Measurements from ENCODE around the gene MS4A10. TPM values are rescaled to one million over a fixed set of nuclear protein-coding genes. Genes with fewer than 3 reads are reported as not detected.

Gene MS4A10
- total RNA-seq, 1 donor from 2014 or later: not detected

DNA sequence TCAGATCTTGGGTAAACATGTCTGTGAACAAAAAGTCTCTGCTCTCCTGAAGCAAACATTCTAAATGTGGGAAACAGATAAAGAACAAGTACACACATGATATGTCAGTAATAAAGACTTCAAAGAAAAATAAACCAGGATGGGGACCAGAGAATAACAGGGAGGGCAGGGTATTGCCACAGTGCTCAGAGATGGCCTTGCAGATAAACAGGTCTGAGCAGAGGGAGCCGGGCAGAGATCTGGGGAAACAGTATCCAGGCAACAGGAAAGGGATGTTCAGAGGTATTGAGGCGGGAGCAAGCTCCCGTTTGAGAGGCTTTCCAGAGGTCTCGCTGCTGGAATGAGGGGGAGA lies 59.7 kb downstream of the MS4A10 start:
- no peaks in the 10 kb centered on the region for H3K27me3 ChIP-seq (ENCODE audit: control insufficient read depth, insufficient read depth, low read length)
- TF ChIP-seq, protein P1, sequence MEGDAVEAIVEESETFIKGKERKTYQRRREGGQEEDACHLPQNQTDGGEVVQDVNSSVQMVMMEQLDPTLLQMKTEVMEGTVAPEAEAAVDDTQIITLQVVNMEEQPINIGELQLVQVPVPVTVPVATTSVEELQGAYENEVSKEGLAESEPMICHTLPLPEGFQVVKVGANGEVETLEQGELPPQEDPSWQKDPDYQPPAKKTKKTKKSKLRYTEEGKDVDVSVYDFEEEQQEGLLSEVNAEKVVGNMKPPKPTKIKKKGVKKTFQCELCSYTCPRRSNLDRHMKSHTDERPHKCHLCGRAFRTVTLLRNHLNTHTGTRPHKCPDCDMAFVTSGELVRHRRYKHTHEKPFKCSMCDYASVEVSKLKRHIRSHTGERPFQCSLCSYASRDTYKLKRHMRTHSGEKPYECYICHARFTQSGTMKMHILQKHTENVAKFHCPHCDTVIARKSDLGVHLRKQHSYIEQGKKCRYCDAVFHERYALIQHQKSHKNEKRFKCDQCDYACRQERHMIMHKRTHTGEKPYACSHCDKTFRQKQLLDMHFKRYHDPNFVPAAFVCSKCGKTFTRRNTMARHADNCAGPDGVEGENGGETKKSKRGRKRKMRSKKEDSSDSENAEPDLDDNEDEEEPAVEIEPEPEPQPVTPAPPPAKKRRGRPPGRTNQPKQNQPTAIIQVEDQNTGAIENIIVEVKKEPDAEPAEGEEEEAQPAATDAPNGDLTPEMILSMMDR (IDR thresholded peaks at IDR 0.05; ENCODE audit: insufficient read depth, low read length, poor library complexity, severe bottlenecking): no peak
- no peak overlapping the region for H3K4me3 ChIP-seq (ENCODE audit: low read depth, low read length)

DNA sequence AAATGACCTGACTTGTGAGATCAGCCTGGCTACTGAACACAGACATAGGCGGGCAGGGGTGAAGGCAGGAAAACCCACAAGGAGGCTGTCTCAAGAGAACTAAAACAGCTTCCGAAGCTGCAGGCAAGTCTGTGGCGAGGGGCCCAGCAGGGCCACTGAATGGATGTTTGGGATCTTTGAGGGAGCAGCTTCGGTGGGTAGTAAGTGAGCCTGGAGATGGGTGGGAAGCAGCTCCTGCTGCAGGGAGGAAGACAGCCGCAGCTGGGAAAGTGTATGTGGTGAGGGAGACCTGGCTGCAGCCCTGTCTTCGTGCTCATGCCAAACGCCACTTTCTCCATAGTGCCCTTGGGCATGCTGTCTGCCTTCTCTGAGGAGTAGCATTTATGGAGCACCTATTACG lies 60.2 kb downstream of the MS4A10 start:
- DNase-seq (ENCODE audit: low read depth): no peak
- H3K27me3 ChIP-seq (ENCODE audit: control insufficient read depth, insufficient read depth, low read length): no peaks in the 10 kb centered on the region
- no peaks in the 10 kb centered on the region for H3K36me3 ChIP-seq (ENCODE audit: control insufficient read depth, insufficient read depth, low read length)
- TF ChIP-seq, protein P1 (IDR thresholded peaks at IDR 0.05; ENCODE audit: insufficient read depth, low read length, poor library complexity, severe bottlenecking): no peak
- no peak overlapping the region for H3K4me3 ChIP-seq (ENCODE audit: low read depth, low read length)

More for the DNA sequence above, 59.7 kb downstream of the MS4A10 start:
- no peak for DNase-seq (ENCODE audit: low read depth)
- no peaks in the 10 kb centered on the region for H3K36me3 ChIP-seq (ENCODE audit: control insufficient read depth, insufficient read depth, low read length)

DNA sequence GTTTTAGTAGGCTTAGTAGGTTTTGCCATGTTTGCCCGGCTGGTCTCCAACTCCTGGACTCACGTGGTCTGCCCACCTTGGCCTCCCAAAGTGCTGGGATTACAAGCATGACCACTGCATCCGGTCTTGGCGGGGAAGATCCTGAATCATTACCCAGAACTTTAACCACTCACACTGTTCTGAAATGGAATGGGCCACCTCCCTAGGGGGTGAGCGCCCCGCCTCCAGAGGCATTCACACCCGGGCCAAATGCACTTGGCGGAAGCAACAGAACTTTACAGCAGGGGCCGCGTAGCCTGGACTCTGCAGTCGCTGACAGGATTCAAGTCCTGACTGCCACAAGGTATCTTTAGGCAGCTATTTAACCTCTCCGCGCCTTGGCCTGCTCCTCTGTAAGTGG lies 62.1 kb downstream of the MS4A10 start:
- peaks cover 1% of the 10 kb centered on the region for H3K36me3 ChIP-seq (ENCODE audit: control insufficient read depth, insufficient read depth, low read length)
- DNase-seq (ENCODE audit: low read depth): no peak
- no peak overlapping the region for H3K4me3 ChIP-seq (ENCODE audit: low read depth, low read length)
- H3K27me3 ChIP-seq (ENCODE audit: control insufficient read depth, insufficient read depth, low read length): peaks cover 3% of the 10 kb centered on the region
- TF ChIP-seq, protein P1 (IDR thresholded peaks at IDR 0.05; ENCODE audit: insufficient read depth, low read length, poor library complexity, severe bottlenecking): no peak

DNA sequence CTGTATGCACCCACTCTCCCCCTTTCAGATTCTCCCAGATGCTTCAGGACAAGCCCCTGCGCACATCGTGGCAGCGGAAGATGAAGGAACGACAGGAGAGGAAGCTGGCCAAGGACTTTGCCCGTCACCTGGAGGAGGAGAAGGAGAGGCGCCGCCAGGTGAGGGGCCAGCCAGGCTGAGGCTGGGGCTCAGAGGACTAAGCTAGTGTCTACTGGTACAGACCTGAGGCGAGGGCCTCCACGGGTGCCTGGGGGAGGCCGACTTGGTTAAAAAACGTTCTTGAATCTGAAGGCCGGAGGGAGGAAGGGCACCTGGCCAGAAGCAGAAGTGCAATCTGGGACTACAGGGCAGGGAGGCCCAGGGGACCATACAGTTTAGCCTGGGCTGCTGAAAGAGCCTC lies 62.8 kb downstream of the MS4A10 start:
- peaks cover 1% of the 10 kb centered on the region for H3K36me3 ChIP-seq (ENCODE audit: control insufficient read depth, insufficient read depth, low read length)
- TF ChIP-seq, protein P1 (IDR thresholded peaks at IDR 0.05; ENCODE audit: insufficient read depth, low read length, poor library complexity, severe bottlenecking): no peak

DNA sequence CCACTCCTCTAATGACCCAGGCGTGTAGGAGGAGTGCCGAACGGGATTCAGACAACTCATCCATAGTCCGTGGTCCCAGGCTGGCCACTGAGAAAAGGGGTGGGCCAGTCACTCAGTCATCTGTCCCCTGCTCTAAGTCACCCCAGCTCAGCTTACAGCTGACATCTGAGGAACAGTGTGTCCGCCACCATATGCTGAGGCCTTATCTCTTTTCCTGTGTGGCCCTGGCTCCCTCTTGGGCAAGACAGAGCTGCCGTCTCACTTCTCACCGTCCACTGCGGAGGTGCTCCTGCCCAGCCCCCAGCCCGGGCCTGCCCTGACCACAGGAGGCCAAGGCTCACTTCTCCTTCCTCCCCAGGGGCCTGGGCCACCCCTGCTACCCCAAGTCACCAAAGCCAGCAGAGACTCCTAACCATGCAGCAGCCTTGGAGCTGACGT lies 63.6 kb downstream of the MS4A10 start:
- no peak for DNase-seq (ENCODE audit: low read depth)
- peaks cover 1% of the 10 kb centered on the region for H3K36me3 ChIP-seq (ENCODE audit: control insufficient read depth, insufficient read depth, low read length)
- H3K27me3 ChIP-seq (ENCODE audit: control insufficient read depth, insufficient read depth, low read length): peaks cover 13% of the 10 kb centered on the region
- no peak overlapping the region for H3K4me3 ChIP-seq (ENCODE audit: low read depth, low read length)
- TF ChIP-seq, protein P1 (IDR thresholded peaks at IDR 0.05; ENCODE audit: insufficient read depth, low read length, poor library complexity, severe bottlenecking): no peak

More for the DNA sequence above, 62.8 kb downstream of the MS4A10 start:
- no peak for DNase-seq (ENCODE audit: low read depth)
- no peak overlapping the region for H3K4me3 ChIP-seq (ENCODE audit: low read depth, low read length)
- H3K27me3 ChIP-seq (ENCODE audit: control insufficient read depth, insufficient read depth, low read length): peaks cover 8% of the 10 kb centered on the region
